Osteoblast (primary cell): ENCODE data around the gene SUSD5. TPM values are rescaled to one million over a fixed set of nuclear protein-coding genes. Genes with fewer than 3 reads are reported as not detected.

Experiments used
- DNase-seq: peaks from one replicate; pipeline ENCODE4 v3.0.0; 2011; ENCODE audit warnings: low spot score, mixed read lengths; ENCODE audit not compliant: insufficient read length; ENCODE audit errors: missing footprints
- H2AFZ ChIP-seq: 2 replicates; pipeline ENCODE4 v1.6.0; 2011; ENCODE audit warnings: mild to moderate bottlenecking, low read length
- H3K27ac ChIP-seq: 2 replicates; pipeline ENCODE4 v1.5.1; 2011; ENCODE audit warnings: mild to moderate bottlenecking, low read depth, low read length, moderate library complexity
- H3K27me3 ChIP-seq: 2 replicates; pipeline ENCODE4 v1.6.0; 2012; ENCODE audit warnings: mild to moderate bottlenecking, control low read depth, inconsistent platforms, low read length, moderate library complexity; ENCODE audit not compliant: insufficient read depth
- H3K36me3 ChIP-seq: 2 replicates; pipeline ENCODE4 v1.5.1; 2011; ENCODE audit warnings: mild to moderate bottlenecking, low read length, control low read depth, moderate library complexity; ENCODE audit not compliant: insufficient read depth
- H3K4me1 ChIP-seq: 2 replicates; pipeline ENCODE4 v1.5.1; 2011; ENCODE audit warnings: mild to moderate bottlenecking, low read length, control low read depth, moderate library complexity; ENCODE audit not compliant: insufficient read depth
- H3K4me2 ChIP-seq: 2 replicates; pipeline ENCODE4 v1.6.0; 2011; ENCODE audit warnings: mild to moderate bottlenecking, low read length; ENCODE audit not compliant: insufficient read depth
- H3K4me3 ChIP-seq: fragments of 200-600 bp; sonication (generic); 3 replicates; pipeline ENCODE4 v1.5.1; 2012; ENCODE audit warnings: mild to moderate bottlenecking, low read length, inconsistent platforms; ENCODE audit not compliant: insufficient read depth
- H3K79me2 ChIP-seq: 2 replicates; pipeline ENCODE4 v1.6.0; 2012; ENCODE audit warnings: mild to moderate bottlenecking, low read length, control low read depth, inconsistent platforms; ENCODE audit not compliant: insufficient read depth
- H3K9me3 ChIP-seq: 2 replicates; pipeline ENCODE4 v1.5.1; 2011; ENCODE audit warnings: low read depth, low read length, control low read depth
- H4K20me1 ChIP-seq: 2 replicates; pipeline ENCODE4 v1.6.0; 2012; ENCODE audit warnings: mild to moderate bottlenecking, low read length, control low read depth; ENCODE audit not compliant: insufficient read depth
- CTCF ChIP-seq: IDR thresholded peaks from 2 replicates; pipeline ENCODE4 v1.5.1; 2011; ENCODE audit warnings: mild to moderate bottlenecking, low read depth, low read length, moderate library complexity; ENCODE audit errors: extremely low read depth
- total RNA-seq: library from RNA; depleted of rRNA; stranded (reverse); fragments of >200 nt; gene quantifications from 2 replicates; pipeline ENCODE4 v1.2.3, GENCODE V29; 2012

The SUSD5 gene
- total RNA-seq, 1 donor, result 10.9 TPM

- no peak for TF ChIP-seq CTCF
- H2AFZ ChIP-seq, result no peak overlapping the region
Observed at GRCh38 chr3:33173672-33174071, 44.9 kb downstream of the SUSD5 start.

DNA sequence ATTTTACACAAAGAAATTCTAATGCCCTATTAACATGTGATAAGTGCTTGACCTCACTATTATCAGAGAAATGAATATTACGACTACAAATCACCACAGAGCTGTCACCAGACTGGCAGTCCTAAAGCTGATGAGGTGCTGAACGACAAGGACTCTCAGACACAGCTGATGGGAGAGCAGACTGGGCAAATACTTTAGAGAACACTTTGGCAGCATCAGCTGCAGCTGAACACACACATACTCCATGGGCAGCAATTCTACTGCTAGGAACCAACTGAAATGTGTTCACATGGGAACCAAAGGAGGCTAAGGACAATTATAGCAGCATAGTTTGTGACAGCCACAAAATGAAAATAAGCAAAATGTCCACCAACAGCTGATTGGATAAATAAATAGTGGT, 45.5 kb downstream of the SUSD5 start:
- Histone ChIP-seq H2AFZ (no peak overlapping the region), H3K4me3 (no peak overlapping the region), H4K20me1 (no peaks in the 10 kb centered on the region), H3K79me2 (no peaks in the 10 kb centered on the region), H3K4me2 (no peak overlapping the region), H3K27me3 (no peaks in the 10 kb centered on the region), H3K36me3 (no peaks in the 10 kb centered on the region), H3K4me1 (no peaks in the 10 kb centered on the region), H3K9me3 (no peaks in the 10 kb centered on the region), H3K27ac (no peak overlapping the region)
- TF ChIP-seq CTCF, result no peak
- no peak for DNase-seq

More at GRCh38 chr3:33173672-33174071, 44.9 kb downstream of the SUSD5 start:
- Histone ChIP-seq H3K79me2 (no peaks in the 10 kb centered on the region), H3K27ac (no peak overlapping the region), H3K4me2 (no peak overlapping the region), H3K36me3 (no peaks in the 10 kb centered on the region), H3K4me3 (no peak overlapping the region), H4K20me1 (no peaks in the 10 kb centered on the region), H3K4me1 (no peaks in the 10 kb centered on the region), H3K9me3 (no peaks in the 10 kb centered on the region), H3K27me3 (no peaks in the 10 kb centered on the region)
- DNase-seq, result peak; percentile 39

GRCh38 chr3:33171580-33171979, 47.0 kb downstream of the SUSD5 start:
- no peaks in the 10 kb centered on the region for H4K20me1 ChIP-seq
- no peaks in the 10 kb centered on the region for H3K36me3 ChIP-seq
- no peaks in the 10 kb centered on the region for H3K4me1 ChIP-seq
- H3K9me3 ChIP-seq, result no peaks in the 10 kb centered on the region
- H3K27me3 ChIP-seq, result no peaks in the 10 kb centered on the region
- no peak for DNase-seq
- no peak for TF ChIP-seq CTCF
- no peak overlapping the region for H3K4me3 ChIP-seq
- H3K79me2 ChIP-seq, result no peaks in the 10 kb centered on the region
- no peak overlapping the region for H3K27ac ChIP-seq
- no peak overlapping the region for H3K4me2 ChIP-seq
- H2AFZ ChIP-seq, result no peak overlapping the region

DNA sequence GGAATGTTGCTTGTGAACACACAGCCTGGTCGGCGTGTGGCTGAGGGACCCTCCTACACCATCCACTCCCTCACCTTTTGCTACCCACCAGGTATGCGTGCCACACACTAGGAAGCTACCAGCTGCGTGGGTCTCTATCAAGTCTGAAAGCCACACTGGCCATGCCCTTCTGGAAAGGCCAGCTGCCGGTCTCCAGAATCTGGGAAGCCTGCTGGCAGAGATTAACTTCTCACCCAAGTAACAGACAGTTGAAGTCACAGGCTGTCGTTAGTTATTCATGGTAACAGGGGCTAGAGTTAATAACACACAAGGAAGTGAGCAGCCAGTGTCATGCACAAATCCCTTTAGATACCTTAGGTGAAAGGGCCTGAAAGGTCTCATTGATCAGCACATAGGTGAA, 48.1 kb downstream of the SUSD5 start:
- H4K20me1 ChIP-seq, result no peaks in the 10 kb centered on the region
- H3K4me2 ChIP-seq, result no peak overlapping the region
- DNase-seq, result no peak
- H3K27ac ChIP-seq, result no peak overlapping the region
- no peaks in the 10 kb centered on the region for H3K27me3 ChIP-seq
- no peak for TF ChIP-seq CTCF
- H3K4me1 ChIP-seq, result no peaks in the 10 kb centered on the region
- no peaks in the 10 kb centered on the region for H3K9me3 ChIP-seq
- no peak overlapping the region for H3K4me3 ChIP-seq
- H2AFZ ChIP-seq, result no peak overlapping the region
- H3K79me2 ChIP-seq, result no peaks in the 10 kb centered on the region
- H3K36me3 ChIP-seq, result no peaks in the 10 kb centered on the region
